ENCODE results near the gene TP53I11.

DNA sequence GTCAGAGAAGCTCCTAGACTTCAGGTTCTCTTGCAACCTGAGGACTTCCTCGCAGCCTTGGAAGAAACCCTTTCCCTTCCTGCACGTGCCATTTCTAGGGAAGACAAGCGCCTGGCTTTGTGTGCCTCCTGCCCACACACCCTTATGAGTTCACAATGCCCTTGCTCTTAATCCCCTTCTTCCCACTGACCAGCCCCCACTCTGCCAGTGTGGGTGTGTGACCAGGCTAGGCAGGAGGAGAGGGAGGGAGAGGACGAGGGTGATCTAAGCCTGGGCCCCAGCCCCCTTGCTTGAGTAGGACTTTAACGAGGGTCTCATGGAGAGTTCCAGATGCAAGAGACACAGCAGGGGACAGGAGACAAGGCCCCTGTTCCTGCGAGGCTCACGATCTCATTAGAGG is 30.2 kb downstream of the TP53I11 start:
- TF ChIP-seq, protein P1, sequence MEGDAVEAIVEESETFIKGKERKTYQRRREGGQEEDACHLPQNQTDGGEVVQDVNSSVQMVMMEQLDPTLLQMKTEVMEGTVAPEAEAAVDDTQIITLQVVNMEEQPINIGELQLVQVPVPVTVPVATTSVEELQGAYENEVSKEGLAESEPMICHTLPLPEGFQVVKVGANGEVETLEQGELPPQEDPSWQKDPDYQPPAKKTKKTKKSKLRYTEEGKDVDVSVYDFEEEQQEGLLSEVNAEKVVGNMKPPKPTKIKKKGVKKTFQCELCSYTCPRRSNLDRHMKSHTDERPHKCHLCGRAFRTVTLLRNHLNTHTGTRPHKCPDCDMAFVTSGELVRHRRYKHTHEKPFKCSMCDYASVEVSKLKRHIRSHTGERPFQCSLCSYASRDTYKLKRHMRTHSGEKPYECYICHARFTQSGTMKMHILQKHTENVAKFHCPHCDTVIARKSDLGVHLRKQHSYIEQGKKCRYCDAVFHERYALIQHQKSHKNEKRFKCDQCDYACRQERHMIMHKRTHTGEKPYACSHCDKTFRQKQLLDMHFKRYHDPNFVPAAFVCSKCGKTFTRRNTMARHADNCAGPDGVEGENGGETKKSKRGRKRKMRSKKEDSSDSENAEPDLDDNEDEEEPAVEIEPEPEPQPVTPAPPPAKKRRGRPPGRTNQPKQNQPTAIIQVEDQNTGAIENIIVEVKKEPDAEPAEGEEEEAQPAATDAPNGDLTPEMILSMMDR (IDR thresholded peaks at IDR 0.05; ENCODE audit: low read length): no peak
- no peak for TF ChIP-seq EZH2 (IDR thresholded peaks at IDR 0.05; ENCODE audit: borderline replicate concordance, low read length)

All from OCI-LY1 (cell line).